ENCODE measurements around the gene ARHGEF39.

ARHGEF39 gene, protein sequence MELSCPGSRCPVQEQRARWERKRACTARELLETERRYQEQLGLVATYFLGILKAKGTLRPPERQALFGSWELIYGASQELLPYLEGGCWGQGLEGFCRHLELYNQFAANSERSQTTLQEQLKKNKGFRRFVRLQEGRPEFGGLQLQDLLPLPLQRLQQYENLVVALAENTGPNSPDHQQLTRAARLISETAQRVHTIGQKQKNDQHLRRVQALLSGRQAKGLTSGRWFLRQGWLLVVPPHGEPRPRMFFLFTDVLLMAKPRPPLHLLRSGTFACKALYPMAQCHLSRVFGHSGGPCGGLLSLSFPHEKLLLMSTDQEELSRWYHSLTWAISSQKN

DNA sequence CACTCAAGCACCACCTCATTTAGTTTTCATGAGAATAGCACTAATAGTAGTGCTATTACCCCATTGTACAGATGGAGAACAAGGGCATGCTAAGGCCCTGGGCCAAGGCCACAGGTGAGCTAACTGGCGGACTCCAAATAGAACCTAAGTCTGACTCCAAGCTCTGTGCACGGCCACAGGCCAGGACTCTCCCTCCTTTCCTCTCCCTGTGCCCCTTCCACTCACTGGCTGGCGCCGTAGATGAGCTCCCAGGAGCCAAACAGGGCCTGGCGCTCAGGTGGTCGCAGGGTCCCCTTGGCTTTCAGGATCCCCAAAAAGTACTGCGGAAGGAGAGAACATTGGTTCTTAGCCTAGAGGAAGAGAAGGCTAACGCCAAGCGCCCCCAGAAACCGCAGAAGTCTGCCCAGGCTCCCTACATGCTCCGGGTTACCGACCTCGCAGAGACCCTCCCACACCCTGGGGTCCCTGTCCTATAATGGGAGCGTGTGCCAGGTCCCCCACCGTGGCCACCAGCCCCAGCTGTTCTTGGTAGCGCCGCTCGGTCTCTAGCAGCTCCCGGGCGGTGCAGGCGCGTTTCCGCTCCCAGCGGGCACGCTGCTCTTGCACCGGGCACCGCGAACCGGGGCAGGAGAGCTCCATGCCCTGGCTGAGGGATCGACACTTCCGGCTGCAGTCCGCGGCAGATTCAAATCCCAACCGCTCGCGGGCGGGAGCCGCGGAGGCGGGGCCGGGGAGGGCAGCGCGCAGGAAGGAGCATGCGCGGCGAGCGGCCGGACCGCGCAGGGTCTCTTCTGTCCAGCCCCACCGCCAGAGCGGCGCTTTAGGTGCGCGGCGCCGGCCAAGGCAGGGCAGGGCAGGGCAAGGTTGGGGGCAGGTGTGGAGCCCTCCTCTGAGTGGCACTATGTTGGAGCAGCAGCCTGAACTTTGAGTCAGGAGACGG is at the start of gene ARHGEF39:
Gene ARHGEF39, minus strand, starts transcription at position 665 of the 940 bp plus-strand sequence. Its CDS starts 26 bp downstream, at position 639.
- TF ChIP-seq ZFX (IDR thresholded peaks at IDR 0.05; ENCODE audit: borderline replicate concordance): no peak
- TF ChIP-seq, protein P1, sequence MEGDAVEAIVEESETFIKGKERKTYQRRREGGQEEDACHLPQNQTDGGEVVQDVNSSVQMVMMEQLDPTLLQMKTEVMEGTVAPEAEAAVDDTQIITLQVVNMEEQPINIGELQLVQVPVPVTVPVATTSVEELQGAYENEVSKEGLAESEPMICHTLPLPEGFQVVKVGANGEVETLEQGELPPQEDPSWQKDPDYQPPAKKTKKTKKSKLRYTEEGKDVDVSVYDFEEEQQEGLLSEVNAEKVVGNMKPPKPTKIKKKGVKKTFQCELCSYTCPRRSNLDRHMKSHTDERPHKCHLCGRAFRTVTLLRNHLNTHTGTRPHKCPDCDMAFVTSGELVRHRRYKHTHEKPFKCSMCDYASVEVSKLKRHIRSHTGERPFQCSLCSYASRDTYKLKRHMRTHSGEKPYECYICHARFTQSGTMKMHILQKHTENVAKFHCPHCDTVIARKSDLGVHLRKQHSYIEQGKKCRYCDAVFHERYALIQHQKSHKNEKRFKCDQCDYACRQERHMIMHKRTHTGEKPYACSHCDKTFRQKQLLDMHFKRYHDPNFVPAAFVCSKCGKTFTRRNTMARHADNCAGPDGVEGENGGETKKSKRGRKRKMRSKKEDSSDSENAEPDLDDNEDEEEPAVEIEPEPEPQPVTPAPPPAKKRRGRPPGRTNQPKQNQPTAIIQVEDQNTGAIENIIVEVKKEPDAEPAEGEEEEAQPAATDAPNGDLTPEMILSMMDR (IDR thresholded peaks at IDR 0.05): peak; percentile 77
- peak within 1 kb of the TSS; percentile 91 for H3K27ac ChIP-seq

DNA sequence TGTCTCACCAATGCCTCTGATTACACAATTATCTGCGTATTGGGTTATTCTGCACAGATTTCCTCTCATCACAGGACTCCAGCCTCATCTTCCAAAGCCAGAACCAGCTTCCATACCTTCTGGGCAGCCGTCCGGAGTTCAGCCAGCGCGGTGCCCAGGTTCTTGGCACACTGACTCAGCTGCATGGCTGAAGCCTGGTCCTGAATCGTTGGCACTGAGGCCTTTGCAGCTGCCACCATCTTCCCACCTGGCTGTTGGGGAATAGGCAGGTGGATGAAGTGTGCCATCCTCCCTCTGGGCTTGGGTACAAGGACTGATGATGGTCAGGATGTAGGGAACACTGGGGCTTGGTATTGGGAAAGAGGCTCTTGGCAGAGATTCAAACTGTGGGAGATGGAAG is 49.1 kb upstream of the ARHGEF39 start:
- no peak overlapping the region for H3K27ac ChIP-seq
- TF ChIP-seq ZFX (IDR thresholded peaks at IDR 0.05; ENCODE audit: borderline replicate concordance): no peak
- TF ChIP-seq, protein P1 (IDR thresholded peaks at IDR 0.05): no peak

DNA sequence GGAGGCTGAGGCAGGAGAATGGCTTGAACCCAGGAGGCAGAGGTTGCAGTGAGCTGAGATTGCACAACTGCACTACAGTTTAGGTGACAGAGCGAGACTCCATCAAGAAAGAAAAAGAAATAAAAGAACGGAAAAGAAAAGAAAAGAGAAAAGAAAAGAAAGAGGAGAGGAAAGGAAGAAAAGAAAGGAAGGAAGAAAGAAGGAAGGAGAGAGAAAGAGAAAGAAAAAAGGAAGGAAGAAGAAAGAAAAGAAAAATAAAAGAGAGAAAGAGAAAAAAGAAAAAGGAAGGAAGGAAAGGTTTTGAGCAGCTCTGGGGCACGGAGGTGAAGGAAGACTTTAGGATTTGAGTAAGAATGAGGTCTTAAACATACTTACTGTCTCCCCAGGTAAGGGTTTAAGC is 48.6 kb upstream of the ARHGEF39 start:
- no peak overlapping the region for H3K27ac ChIP-seq
- TF ChIP-seq ZFX (IDR thresholded peaks at IDR 0.05; ENCODE audit: borderline replicate concordance): no peak
- TF ChIP-seq, protein P1 (IDR thresholded peaks at IDR 0.05): no peak

DNA sequence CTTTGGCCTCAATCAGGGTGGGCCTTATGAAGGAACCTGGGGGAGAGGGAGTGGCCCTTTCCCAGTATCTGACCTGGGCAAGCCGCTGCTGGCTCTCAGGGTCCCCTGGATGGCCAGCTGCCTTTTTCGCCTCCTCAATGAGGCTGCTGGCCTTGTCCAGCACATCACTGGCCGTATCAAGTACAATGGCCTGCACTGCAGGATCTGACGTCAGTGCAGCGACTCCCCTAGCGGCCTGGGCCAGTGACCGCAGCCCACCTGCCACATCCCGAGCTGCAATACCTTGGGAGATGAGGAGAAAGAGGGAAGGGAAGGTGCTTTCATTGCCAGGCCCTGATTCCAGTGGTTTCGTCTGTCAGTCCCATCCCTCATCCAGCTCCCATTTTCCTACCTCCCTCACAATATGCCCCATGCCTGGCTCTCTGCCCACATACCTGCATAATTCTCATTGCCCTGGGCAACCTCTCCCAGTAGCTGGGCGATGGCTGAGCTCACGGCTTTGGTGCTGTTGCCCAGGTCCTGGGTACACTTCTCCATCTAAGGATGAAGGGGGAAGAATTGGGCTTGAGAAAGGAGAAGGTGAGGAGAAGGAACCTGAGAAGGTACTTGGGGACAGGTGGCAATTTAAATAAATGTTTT is 47.9 kb upstream of the ARHGEF39 start:
- TF ChIP-seq ZFX (IDR thresholded peaks at IDR 0.05; ENCODE audit: borderline replicate concordance): no peak
- no peak overlapping the region for H3K27ac ChIP-seq

DNA sequence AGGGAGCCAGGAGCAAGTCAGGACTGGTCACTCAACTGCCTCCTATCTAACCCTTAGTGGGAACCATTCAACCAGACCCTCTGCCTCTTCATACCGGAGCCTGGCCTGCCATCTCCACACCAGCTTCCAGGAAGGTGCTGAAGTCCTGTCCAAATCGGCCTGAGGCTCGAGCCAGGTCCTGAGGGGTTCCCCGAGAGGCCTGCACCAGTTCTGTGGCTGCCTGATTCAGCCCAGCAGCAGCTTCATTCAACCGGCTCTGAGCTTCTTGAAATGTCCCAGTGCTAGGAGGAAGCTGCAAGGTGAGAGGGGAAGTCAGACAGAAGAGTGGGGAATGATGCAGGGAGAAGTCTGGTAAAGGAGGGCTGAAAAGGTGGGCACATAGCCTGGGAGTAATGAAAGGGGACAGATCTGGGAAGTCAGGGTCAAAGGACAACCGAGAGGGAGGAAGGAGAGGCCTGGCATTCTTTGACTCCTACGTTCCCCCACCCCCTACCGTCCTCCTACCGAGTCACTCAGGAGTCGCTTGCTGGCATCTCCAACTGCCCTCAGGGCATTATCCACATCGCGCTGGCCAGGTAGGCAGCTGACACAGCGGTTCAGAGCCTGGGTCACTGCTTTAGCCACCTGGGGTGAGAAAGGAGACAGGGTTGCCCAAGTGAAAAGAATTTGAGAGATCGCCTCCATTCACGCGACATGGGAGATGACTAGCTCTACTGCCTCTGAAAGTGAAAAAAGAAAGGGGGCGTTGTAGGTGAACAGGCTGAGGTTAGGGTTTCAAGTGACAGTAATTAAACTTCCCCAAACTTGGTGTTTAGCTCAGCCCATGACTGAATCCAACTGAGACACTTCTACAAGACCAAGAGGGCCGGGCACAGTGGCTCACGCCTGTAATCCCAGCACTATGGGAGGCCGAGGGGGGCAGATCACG is 46.8 kb upstream of the ARHGEF39 start:
- no peak for TF ChIP-seq ZFX (IDR thresholded peaks at IDR 0.05; ENCODE audit: borderline replicate concordance)
- TF ChIP-seq, protein P1 (IDR thresholded peaks at IDR 0.05): no peak

DNA sequence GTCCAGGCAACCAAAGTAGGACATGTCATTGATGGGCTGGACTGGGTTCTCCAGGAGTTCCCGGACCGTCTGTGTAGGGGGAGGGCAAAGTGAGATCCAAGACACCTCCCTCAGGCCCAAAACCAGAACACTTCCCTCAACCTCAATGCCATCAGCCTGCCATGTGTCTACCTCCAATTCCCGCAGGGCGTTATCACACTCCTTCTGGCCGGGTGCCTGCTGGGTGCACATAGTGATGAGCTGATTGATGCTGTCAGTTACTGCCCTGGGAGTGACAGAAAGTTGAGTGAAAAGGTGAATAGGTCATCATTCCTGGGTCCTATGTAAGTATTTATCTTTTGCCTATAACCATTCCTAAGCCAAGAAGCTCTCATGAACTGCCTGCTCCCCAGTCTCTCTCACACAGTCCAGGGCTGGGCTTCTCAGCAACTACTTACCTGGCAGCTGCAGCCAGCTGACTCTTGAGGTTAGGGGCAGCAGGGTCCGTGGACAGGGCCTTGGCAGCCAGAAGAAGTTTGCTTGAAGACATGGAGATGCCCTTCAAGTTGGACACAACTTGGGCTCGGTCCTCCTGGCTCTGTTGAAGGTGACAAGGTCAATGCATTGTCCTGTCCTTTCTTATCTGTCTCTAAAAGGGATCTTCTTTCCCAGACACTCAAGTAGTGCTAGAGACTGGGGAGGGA is 46.0 kb upstream of the ARHGEF39 start:
- no peak overlapping the region for H3K27ac ChIP-seq

More for the DNA sequence above, 46.8 kb upstream of the ARHGEF39 start:
- no peak overlapping the region for H3K27ac ChIP-seq

More for the DNA sequence above, 46.0 kb upstream of the ARHGEF39 start:
- TF ChIP-seq, protein P1 (IDR thresholded peaks at IDR 0.05): no peak
- no peak for TF ChIP-seq ZFX (IDR thresholded peaks at IDR 0.05; ENCODE audit: borderline replicate concordance)

Data from 22Rv1 (cell line).